Thyroid gland (tissue), 4 donors: ENCODE measurements around the gene GATA3. TPM values are rescaled to one million over a fixed set of nuclear protein-coding genes. Genes with fewer than 3 reads are reported as not detected.

Source experiments
- DNase-seq, 2 donors: peaks; one replicate each; pipeline ENCODE4 v3.0.0-alpha.2; 2019
- H3K27ac ChIP-seq, 3 donors: fragments of 200-600 bp; sonication (generic); 1 replicate in 2 of 3; 2 replicates in 1 of 3; pipeline ENCODE4 v1.5.1; 2016 to 2019; ENCODE audit warnings: mild to moderate bottlenecking in 1 of 3, moderate library complexity in 1 of 3
- H3K27me3 ChIP-seq: fragments of 200-600 bp; sonication (generic); one replicate; pipeline ENCODE4 v1.5.1; 2019
- H3K36me3 ChIP-seq, 2 donors: fragments of 200-600 bp; sonication (generic); one replicate each; pipeline ENCODE4 v1.5.1; 2016 to 2019
- H3K4me1 ChIP-seq, 2 donors: fragments of 200-600 bp; sonication (generic); one replicate each; pipeline ENCODE4 v1.5.1; 2017 to 2019
- H3K4me3 ChIP-seq, 3 donors: fragments of 200-600 bp; sonication (generic); replicated peaks in 1 of 3; 1 replicate in 2 of 3; 2 replicates in 1 of 3; pipeline ENCODE4 v1.5.1; 2016; ENCODE audit warnings: mild to moderate bottlenecking in 1 of 3
- H3K9me3 ChIP-seq: fragments of 200-600 bp; sonication (generic); one replicate; pipeline ENCODE4 v1.5.1; 2017
- CTCF ChIP-seq, 6 experiments: fragments of 200-600 bp in 3 of 6; fragments of 450-650 bp in 3 of 6; sonication (generic) in 3 of 6; IDR thresholded peaks; one replicate each; pipeline ENCODE4 v1.5.1; 2016 to 2019; ENCODE audit warnings: antibody characterized with exemption in 6 of 6, mild to moderate bottlenecking in 2 of 6, inconsistent platforms in 1 of 6, moderate library complexity in 1 of 6
- POLR2A ChIP-seq, 2 donors: fragments of 450-650 bp; IDR thresholded peaks; one replicate each; pipeline ENCODE4 v1.6.1; 2017; ENCODE audit warnings: antibody characterized with exemption in 2 of 2, mild to moderate bottlenecking in 2 of 2, moderate library complexity in 1 of 2
- WGBS, 2 donors: methylation state at CpG; one replicate each; pipeline ENCODE4 v1.1.5; 2017; 5-methylcytosine and 5-hydroxymethylcytosine counted together
- intact Hi-C: fragments of 100-400 bp; cut with DNase I; formaldehyde crosslinking; loops from one replicate; pipeline ENCODE4 v1.15.1; 2023
- total RNA-seq, 4 donors: library from RNA; depleted of rRNA; stranded (reverse); fragments of >200 nt; gene quantifications; one replicate each; pipeline ENCODE4 v1.2.3, GENCODE V29; 2016

Gene GATA3
- total RNA-seq, 4 donors from 2014 or later, result 1.1 to 3.8 (median 1.9) TPM

GRCh38 chr10:8084799-8085198, 30.3 kb downstream of the GATA3 start:
- intact Hi-C loops, result no loop called here
- no peaks in the 10 kb centered on the region for H3K27me3 ChIP-seq
- H3K9me3 ChIP-seq, result no peaks in the 10 kb centered on the region
- no peak for TF ChIP-seq POLR2A (IDR thresholded peaks at IDR 0.05)
- TF ChIP-seq CTCF (IDR thresholded peaks at IDR 0.05), result no peak
- H3K4me3 ChIP-seq, result no peak overlapping the region
- H3K27ac ChIP-seq, result no peak overlapping the region
- WGBS, 2 donors, result 86% methylated on average over 3 of the region's 3 CpGs
- no peaks in the 10 kb centered on the region for H3K36me3 ChIP-seq
- H3K4me1 ChIP-seq, result no peaks in the 10 kb centered on the region
- no peak for DNase-seq

GRCh38 chr10:8085251-8085650, 30.8 kb downstream of the GATA3 start:
- DNase-seq, result no peak
- H3K36me3 ChIP-seq, result no peaks in the 10 kb centered on the region
- H3K27me3 ChIP-seq, result no peaks in the 10 kb centered on the region
- 79 to 80% methylated on average over 4 of the region's 4 CpGs for WGBS, 2 donors
- no peak overlapping the region for H3K4me3 ChIP-seq
- H3K4me1 ChIP-seq, result no peaks in the 10 kb centered on the region
- no peaks in the 10 kb centered on the region for H3K9me3 ChIP-seq
- no peak for TF ChIP-seq CTCF (IDR thresholded peaks at IDR 0.05)
- TF ChIP-seq POLR2A (IDR thresholded peaks at IDR 0.05), result no peak
- no peak overlapping the region for H3K27ac ChIP-seq
- intact Hi-C loops, result no loop called here

GRCh38 chr10:8086315-8086714, 31.8 kb downstream of the GATA3 start:
- intact Hi-C loops, result no loop called here
- Histone ChIP-seq H3K9me3 (no peaks in the 10 kb centered on the region), H3K27me3 (no peaks in the 10 kb centered on the region), H3K27ac (no peak overlapping the region), H3K4me1 (no peaks in the 10 kb centered on the region), H3K36me3 (no peaks in the 10 kb centered on the region), H3K4me3 (no peak overlapping the region)
- 95% methylated on average over 5 of the region's 5 CpGs for WGBS, 2 donors
- no peak for DNase-seq
- no peak for TF ChIP-seq CTCF (IDR thresholded peaks at IDR 0.05)
- TF ChIP-seq POLR2A (IDR thresholded peaks at IDR 0.05), result no peak

- TF ChIP-seq POLR2A (IDR thresholded peaks at IDR 0.05) (no peak), CTCF (IDR thresholded peaks at IDR 0.05) (no peak)
- Histone ChIP-seq H3K9me3 (no peaks in the 10 kb centered on the region), H3K36me3 (no peaks in the 10 kb centered on the region), H3K4me3 (no peak overlapping the region), H3K27me3 (no peaks in the 10 kb centered on the region), H3K27ac (no peak overlapping the region), H3K4me1 (no peaks in the 10 kb centered on the region)
- intact Hi-C loops, result no loop called here
- 75 to 85% methylated on average over 6 of the region's 6 CpGs for WGBS, 2 donors
- DNase-seq, result no peak
Observed at GRCh38 chr10:8088504-8088903, 34.0 kb downstream of the GATA3 start.

- WGBS, 2 donors, result 83 to 86% methylated on average over 2 of the region's 2 CpGs
- Histone ChIP-seq H3K27ac (no peak overlapping the region), H3K9me3 (no peaks in the 10 kb centered on the region), H3K4me3 (no peak overlapping the region), H3K27me3 (no peaks in the 10 kb centered on the region), H3K36me3 (no peaks in the 10 kb centered on the region), H3K4me1 (no peaks in the 10 kb centered on the region)
- TF ChIP-seq CTCF (IDR thresholded peaks at IDR 0.05) (no peak), POLR2A (IDR thresholded peaks at IDR 0.05) (no peak)
- DNase-seq, result no peak
- intact Hi-C loops, result no loop called here
Observed at GRCh38 chr10:8092428-8092827, 37.9 kb downstream of the GATA3 start.
